Activated CD4-positive, CD25-positive, alpha-beta regulatory T cell (primary cell): ENCODE measurements around the gene MRPL36.

Source experiments
- DNase-seq, 4 experiments: peaks; one replicate each; lab custom pipeline; 2025; lab: John Stamatoyannopoulos, UW

Gene MRPL36

DNA sequence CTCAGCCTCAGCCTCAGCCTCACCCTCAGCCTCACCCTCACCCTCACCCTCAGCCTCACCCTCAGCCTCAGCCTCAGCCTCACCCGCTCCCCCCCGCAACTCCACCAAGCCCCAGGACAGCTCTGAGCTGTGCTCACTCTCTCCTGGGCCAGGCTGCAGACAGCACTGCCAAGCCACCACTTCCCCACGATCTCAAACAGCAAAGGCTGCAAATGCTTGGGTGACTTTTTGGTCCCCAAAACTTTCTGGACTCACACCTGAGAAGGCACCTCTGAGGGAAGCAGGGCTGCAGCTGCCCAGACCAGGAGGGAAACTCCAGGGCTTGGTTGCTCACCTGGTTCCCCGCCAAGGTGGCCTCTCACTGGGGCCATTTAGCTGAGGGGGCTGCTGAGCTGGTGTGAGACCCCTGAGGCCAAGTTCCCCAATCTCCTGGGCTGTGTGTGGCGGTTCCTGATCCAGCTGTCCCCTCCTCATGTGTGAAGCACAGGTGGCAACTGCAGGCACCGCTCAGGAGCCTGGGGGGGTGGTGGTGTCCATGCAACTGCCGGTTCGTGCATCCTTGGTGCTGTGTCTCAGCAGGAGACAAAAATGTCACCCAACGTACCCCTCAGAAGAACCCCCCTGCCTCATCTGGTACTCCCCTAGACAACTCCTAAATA lies 17.8 kb downstream of the MRPL36 start:
- no peak for DNase-seq

DNA sequence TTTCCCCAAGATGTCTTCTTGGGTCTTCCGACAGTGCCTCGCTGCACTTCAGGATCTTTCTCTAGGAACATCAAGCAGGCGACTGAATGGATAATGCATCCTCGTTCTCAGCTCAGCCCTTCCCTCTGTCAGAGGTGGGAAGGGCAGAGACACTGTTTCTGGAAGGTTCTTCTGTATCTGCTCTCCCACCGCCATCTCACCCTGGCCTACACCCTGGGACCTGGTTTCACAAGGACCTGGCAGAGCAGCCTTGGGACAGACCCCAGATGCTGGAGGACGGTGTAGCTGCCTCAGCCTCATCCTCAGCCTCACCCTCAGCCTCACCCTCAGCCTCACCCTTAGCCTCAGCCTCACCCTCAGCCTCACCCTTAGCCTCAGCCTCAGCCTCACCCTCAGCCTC lies 18.5 kb downstream of the MRPL36 start:
- no peak for DNase-seq

DNA sequence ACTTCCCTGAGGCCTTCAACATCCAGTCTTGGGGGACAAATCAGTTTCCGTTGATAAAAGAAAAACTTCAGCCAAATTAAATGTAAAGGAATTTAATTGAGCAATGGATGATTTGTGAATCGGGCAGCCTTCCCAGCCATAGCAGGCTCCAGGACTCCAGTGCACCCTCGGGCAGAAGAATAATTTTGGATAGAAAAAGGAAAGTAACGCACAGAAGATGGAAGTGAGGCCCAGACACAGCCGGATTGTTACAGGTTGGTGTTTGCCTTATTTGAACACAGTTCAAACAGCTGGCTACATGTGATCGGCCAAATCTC lies 19.1 kb downstream of the MRPL36 start:
- DNase-seq: no peak

DNA sequence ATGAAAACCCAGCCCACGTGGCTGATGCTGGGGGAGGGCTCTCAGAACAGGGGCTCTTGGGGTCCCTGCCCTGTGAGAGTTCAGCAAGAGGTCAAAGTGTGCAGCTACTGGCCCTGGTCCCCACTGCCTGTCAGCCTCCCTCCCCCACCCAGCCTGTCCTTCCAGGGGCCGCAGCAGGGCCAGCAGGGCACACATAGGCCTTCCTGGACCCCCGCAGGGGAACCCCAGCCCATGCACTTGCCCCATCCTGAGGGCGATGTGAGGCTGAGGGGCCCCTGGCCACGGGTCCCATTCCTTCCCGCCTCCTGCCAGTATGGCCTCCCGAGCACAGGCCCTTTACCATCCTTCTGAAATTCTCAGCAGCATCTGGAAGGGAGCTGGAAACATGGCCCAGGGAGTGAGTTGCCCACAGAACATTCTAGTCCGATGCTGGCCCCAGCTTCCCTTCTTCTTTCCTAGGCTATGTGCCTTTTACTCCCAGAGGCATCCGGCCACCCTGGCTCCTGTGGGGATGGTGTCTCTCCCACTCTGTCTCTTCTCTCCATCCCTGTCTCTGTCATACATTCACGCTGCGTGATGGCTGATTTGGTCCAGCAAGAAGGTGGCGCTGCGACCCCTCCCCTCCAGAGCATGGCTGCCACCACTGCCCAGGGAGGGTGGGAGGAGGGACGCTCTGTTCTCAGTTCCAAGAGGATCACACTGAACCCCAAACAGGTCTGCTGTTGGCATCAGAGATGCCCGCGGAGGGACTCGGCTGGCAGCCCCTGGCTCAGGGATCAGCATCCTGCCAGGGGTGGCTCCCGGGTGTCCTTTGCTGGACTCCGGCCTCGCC lies 19.6 kb downstream of the MRPL36 start:
- DNase-seq: no peak

DNA sequence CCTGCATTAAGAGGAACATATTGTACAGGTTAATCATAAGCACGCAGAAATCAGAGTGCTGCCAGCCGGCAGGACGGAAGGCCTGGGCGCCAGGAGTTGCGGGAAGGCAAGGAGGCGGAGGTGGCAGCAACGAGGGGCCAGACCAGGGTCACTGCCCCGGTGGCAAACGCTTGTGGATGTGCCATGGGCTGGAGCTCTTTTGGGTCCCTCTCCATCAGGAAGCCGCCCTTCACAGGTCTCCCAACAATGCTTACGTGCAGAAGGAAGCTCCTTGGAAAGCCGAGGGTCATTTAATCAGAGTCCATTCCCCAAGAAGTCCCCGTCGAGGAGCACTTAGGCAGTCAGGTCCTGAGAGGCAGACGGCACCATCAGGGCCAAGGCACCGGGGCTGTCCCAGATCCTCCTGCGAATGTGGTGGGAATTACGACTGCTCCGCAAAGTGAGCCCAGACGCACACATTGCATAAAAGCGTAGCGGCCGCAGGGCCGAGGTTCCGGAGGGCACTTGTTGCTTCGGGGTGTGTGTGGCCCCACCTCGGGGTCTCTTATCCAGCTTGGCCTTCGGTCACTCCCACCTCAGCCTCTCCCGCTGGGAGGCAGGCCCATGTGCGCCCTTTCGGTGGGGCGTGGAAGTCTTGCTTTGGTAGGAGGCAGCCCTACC lies 20.5 kb downstream of the MRPL36 start:
- no peak for DNase-seq

DNA sequence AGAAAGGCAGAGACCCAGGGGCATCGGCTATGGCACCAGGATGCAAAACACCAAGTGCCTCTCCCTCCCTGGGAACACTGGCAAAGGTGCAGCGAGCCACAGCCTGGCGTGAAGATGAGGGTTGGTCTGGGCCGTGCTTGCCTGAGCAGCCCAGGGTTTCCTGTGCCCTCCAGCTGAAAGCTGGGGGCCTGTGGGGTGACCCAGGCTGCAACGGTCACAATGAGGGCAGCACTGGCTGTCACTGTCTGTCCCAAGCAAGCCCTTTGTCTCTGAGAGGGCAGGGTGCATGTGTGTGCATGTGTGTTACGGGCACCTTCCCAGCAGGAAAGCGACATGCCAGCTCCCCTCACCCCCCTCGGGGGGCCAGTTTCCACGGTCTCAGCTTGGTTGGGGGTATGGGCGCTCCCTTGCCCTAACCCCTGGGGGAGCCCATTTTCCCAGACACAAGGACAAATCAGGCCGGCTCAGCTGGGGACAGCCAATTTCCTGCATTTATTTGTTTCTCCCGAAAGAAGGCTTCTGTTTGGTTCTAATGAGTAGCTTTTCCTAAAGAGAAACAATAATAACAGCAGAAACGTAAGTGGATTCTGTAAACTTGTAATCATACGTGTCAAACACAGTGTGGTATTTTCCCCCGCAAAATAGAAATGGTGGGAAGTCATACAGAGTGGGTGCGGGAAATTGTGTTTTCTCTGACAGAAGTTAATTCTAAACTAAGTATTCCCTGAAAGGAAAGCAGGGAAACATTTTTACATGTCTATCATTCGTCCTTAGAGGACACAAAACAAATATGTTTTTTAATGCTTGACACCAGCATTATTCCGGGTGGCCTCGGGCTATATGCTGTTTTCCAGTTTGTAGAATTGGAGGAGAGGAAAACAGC lies 21.3 kb downstream of the MRPL36 start:
- DNase-seq: no peak

DNA sequence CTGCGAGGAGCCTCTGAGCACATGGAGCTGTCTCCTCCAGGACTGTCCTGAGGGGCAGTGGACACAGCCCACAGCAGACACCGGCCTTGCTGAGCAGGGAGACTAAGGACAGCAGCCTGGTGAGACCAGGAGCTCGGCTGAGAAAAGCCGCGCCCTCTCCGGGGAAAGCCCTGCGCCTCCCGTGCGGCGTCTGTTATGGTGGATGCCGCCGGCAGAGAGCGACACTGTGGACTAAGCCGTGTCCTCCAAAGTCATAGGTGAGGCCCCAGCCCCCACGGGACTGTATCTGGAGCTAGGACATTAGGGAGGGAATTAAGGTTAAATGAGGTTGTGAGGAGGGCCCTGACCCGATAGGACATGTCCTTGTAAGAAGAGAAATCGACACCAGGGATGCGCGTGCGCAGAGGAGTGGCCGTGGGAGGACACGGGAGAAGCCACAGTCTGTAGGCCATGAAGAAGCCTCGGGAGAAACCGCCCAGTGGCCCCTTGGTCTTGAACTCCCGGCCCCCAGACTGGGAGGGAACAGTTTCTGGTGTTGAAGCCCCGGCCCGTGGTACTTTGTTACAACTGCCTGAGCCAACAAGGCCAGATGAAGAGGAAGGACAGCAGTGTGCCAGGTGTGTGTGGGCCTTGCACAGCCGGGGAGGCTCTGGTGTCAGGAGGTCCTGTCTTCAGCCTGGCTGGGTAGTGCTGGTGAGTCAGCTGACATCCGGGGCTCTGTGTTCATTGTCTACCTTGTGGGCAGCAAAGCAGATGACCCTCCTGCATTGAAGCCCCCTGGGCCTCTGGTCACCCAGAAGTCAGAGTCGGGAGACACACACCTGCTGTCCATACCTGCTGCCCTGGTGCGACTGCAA lies 22.1 kb downstream of the MRPL36 start:
- DNase-seq: no peak

DNA sequence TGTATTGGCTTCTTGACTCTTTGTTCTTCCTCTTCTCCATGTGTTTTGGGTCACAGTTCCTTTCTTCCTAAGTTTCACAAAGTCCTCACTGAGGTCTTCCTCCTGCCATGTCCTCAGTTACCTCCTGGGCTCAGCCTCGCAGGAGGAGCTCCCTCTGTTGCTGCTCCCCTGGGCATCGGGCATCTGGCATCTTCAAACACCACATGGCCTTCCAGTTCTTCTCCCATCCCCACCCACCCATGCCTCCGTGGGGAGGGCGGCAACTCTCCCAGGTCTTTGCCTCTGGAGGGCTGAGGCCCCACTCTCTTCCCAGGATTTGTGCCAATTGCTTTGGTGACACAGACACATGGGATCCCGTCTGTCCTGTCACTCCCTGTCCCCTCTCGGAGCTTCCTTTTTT lies 22.8 kb downstream of the MRPL36 start:
- no peak for DNase-seq

DNA sequence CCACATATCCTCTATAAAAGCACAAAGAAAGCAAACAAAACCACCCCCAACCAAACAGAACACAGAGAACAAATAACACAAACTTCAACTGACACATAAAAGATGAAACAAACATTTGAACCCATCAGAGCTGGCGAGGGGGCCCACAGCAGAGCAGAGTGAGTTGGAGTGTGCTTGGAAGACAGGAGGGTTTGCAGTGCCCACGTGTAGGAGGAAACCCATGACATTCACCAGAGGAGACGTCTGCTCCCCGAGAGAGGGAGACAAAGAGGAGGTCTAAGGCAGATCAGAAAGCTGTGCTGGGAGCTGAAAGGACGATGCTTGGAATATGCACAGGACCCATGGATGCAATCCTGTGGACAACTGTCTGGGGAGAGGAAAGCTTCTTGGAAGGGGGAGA lies 27.0 kb downstream of the MRPL36 start:
- no peak for DNase-seq

DNA sequence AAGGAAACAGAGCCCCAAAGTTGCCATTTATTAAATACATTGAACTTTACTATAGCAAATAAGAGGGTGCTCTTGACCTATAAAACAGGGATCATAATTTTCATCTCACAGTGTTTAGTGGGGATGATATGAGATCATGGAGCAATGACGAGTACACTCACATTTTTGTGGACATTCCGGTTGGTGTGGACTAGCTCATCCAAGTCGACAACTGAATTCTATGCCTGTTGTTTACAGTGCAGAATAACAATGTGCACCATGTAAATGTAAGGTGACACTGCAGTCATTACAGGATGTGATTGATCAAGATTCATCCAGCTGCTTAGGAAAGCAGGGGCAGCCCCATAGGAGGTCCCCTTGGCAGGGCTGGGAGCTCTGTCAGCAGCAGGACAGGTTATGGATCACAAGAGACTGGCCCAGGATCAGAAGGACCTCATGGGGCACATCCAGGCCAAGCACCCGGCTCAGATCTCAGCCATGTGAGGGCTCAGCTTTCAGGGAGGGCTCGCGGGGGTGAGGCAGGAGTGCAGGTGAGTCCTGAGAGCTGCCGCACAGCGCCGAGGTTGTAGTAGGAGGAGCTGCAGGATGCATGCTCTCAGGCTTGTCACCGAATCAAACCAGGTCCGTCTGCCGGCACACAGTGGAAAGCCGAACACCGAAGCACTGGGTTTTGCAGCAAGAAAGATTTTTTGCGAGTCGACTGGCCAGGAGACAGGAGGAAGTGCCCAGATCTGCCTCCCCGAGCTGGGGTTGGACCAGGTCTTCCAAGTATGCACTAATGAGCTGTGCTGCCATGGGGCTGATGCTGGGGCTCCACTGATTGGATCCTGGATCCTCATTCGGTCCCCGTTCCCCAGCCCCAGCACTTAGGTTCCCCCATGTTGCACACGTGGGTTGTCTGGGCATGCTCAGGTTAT lies 28.2 kb downstream of the MRPL36 start:
- DNase-seq: no peak

DNA sequence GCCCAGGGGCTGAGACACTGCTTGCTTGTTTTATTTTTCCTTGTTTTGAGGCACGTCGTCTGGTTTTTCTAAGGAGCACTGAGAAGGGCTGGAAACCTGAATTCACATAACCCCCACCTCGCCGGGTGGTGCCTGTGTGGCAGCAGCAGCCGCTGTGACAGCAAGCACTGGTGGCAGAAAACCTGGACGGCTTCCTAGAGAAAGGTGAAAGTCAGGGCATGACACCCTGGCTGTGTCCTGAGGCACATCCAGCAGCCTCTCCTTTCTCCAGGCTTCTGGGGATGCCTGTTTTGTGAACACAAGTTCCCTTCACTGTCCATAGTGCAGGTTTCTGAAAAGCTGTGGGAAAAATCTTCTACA lies 29.2 kb downstream of the MRPL36 start:
- no peak for DNase-seq

DNA sequence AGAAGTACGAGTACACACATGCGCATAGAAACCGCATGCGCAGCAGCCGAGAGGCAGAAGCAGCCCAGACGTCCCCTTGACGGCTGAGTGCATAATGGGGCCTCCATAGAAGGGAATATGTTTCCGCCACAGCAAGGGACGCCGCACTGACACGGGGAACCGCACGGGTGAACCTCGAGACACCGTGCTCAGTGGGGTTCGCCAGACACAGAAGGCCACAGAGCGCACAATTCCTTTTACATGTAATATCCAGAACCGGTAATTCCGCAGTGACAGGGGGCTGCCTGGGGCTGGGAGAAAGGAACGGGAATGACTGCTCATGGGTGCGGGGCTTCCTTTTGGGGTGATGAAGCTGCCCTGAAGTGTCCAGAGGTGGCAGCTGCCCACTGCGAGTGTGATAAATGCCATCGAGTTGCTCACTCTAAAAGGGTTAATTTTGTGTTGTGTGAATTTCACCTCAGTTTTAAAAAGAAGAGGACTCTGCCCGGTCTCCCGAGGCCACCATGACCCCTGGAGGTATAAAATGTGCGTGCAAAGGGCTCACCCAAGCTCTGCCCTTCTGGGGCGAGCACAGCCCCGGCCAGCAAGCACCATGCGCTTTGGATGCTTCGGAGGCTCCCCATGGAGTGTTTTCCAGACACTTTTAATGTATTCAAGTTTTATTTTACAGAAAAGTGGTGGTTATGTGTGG lies 29.7 kb downstream of the MRPL36 start:
- no peak for DNase-seq

DNA sequence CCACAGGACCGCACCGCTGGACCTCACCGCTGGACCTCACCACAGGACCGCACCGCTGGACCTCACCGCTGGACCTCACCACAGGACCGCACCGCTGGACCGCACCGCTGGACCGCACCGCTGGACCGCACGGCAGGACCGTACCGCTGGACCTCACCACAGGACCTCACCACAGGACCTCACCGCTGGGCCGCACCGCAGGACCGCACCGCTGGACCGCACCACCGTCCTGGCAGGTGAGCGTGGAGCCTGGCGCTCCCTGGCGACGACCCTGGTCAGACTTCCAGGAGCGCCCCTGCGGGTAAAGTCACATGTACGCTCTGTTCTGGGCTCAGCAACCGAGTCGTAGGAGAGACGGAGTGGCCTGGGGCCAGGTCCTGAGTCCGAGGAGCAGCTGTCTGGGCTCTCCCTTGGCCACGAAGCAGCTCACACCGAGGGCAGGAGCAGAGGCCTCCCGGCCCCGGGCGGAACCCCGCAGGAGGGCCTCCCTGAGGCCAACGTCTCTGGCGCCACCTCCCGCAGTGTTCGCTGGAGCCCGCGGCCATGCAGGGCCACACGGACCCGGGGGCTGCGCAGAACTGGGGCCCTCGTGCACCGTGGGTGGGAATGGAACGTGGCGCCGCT lies 30.5 kb downstream of the MRPL36 start:
- no peak for DNase-seq

DNA sequence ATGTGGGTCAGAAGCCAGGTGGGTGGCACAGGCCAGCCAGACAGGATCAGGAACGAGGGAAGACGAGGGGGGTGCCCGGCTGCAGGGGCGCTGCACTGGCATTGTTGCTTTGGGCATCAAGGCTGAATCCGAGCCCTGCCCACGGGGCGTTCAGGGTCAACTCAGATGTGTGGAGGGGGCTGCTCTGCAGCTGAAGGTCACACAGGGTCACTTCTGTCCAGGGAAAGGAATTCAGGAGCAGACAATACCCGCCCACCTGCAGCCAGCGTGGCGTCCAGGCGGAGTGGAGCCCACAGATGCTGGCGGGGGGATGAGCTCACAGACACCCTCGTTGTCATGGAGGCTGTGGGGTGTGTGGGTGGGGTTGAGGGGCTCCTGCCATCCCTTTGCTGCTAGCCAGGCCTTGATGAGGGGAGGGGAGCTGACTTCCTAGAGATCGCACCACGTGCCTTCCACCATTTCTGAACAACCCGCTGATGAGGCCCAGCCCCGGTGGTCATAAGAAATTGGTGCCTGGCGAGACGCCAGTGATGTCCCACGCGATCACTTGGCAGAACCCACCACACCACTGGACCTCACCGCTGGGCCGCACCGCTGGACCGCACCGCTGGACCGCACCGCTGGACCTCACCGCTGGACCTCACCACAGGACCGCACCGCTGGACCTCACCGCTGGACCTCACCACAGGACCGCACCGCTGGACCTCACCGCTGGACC lies 31.2 kb downstream of the MRPL36 start:
- DNase-seq: no peak

DNA sequence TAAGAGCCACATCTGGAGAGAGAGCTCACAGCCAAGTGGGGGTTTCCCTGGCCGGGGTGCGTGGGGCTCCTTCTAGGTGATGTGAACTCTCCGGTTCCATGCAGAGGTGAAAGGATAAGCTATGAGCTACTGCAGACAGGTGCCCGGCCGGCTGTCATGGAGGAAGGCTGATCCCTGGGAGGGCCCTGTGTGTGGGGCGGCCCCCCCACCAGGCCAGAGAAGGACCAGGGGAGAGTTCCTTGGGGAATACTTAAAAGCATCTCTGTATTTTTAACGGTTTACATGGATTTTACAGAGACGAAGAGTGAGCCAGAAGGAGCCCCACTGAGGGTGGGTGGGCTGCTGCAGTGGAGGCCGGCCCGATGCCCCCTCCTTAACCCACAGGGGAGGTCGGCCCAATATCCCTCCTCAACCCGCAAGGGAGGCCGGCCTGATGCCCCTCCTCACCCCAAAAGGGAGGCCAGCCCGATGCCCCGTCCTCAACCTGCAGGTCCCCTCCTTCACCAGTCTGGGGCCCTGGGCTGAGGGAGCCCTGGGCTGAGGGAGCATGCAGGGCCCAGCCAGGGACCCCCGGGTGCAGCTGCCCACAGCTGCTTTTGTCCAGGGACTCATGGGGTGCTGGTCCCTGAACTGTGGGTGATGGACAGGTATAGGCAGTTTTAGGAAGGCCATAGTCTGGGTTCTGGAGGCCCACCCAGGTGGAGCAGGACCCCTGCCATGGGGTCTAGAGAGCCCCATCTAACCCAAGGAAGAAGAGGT lies 31.9 kb downstream of the MRPL36 start:
- no peak for DNase-seq

DNA sequence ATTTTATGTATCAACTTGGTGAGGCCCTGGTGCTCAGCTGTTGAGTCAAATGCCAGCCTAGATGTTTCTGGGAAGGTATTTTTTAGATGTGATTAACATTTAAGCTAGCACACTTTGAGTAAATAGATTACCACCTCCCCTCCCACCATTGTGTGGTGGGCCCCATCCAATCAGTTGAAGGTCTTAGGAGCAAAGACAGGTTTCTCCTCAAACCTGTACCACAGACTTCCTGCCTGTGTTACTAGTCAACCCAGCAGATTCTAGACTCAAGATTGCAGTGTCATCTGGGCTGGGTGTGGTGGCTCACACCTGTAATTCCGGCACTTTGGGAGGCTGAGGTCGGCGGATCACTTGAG lies 33.8 kb downstream of the MRPL36 start:
- DNase-seq: no peak

DNA sequence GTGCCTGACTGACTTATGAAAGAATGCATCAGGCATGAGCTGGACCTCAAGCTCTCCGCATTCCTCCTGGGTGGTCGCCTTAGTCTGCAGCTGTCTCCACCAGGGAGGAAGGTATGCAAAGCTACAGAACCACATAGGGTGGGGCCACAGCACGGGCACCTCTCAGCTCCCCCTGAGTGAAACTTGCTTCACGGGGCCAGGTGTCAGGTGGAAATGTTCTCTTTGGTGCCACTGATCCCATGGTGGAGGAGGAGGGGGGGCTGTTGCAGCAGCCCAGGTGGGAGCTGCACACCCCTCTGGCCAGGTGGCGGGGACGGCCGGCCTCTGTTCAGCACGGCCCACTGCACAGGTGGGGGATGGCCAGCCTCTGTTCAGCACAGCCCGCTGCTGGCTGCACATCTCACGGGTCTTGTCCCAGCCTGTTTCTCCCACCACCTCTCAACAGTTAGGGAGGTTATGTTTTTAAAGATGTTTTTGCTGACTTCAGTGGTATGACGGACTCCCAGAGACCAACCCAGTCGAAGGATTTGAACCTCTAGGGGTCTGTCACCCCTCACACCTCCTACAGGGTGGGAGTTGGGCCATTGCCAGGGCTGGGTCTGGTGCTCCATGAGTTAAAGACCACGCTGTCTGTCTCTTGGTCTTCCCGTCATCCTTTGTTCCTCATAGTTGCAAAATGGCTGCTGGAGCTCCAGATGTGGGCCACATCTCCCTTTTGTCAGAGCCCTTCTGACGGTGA lies 34.3 kb downstream of the MRPL36 start:
- no peak for DNase-seq
